ENCODE results near the gene CEP135.

Gene CEP135, protein sequence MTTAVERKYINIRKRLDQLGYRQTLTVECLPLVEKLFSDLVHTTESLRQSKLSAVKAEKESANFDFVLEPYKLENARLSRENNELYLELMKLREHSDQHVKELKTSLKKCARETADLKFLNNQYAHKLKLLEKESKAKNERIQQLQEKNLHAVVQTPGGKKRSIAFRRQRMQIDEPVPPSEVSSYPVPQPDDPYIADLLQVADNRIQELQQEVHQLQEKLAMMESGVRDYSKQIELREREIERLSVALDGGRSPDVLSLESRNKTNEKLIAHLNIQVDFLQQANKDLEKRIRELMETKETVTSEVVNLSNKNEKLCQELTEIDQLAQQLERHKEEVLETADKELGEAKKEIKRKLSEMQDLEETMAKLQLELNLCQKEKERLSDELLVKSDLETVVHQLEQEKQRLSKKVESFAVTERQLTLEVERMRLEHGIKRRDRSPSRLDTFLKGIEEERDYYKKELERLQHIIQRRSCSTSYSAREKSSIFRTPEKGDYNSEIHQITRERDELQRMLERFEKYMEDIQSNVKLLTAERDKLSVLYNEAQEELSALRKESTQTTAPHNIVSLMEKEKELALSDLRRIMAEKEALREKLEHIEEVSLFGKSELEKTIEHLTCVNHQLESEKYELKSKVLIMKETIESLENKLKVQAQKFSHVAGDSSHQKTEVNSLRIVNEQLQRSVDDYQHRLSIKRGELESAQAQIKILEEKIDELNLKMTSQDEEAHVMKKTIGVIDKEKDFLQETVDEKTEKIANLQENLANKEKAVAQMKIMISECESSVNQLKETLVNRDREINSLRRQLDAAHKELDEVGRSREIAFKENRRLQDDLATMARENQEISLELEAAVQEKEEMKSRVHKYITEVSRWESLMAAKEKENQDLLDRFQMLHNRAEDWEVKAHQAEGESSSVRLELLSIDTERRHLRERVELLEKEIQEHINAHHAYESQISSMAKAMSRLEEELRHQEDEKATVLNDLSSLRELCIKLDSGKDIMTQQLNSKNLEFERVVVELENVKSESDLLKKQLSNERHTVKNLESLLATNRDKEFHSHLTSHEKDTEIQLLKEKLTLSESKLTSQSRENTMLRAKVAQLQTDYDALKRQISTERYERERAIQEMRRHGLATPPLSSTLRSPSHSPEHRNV

DNA sequence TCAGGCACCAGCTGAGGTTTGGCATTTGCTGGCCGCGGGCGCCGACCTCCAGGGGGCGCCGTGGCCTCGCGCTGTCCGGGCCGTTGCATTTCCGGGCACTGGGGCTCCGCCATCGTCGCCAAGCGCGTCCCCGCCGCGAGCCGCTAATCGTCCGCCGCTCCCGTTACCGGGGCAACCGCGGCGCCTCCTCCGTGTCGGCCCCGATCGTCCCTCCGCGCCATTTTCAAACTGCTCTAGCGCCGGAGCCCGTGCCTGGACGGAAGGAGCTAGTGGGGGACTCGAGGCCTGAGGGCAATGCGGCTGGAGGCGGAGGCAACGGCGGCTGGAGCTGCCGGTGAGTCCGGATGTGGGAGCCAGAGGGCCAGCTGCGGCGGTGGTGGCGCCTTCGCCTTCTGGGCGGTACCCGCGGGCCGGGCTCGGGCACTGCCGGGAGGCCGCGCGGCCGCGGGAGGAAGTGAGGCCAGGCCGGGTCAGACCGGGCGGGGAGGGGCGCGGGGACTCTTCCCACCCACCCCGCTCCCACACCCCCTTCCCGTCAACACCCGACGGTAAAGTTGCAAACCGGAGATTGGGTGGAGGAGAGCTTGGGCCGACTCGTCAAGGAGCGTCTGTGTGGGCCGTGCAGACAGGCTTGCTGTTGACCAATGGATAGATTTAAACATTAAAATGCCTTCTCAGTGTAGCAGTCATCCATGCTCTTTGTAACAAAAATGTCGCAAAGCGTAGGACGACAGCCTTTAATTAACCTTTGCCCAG is at the start of gene CEP135:
CEP135 (plus strand) TSS at position 220 of the 756 bp plus-strand sequence. CDS start 3,186 bp downstream, outside the sequence.
- Mint-ChIP-seq H3K4me3 (peak within 1 kb of the TSS; percentile 85), H3K4me1 (peaks cover 30% of the 10 kb centered on the region), H3K27me3 (peaks cover 11% of the 10 kb centered on the region), H3K9me3 (no peaks in the 10 kb centered on the region), H3K27ac (ENCODE audit: low read depth) (peak within 1 kb of the TSS; percentile 93), H3K36me3 (ENCODE audit: insufficient read depth) (peaks cover 27% of the 10 kb centered on the region)
- DNase-seq (ENCODE audit: low spot score in 2 of 2), result peak; percentile 88 to 90
- peak; percentile 72 for ATAC-seq (replicated peaks; ENCODE audit: extremely low read depth, poor library complexity, severe bottlenecking)

DNA sequence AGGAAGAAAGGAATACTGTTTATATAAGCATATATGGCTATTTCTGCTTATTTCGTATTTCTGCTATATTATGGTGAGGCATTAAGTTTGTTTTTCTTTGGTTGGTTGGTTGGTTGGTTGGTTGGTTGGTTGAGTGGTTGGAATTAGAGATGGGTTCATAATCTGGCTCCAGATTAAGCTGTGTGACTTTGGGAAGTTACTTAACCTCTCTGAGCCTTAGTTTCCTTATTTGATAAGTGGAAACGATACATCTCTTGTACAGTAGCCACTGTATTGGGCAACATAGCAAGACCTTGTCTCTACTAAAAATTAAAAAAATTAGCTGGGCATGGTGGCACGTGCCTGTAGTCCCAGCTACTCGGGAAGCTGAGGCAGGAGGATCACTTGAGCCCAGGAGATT is 46.1 kb upstream of the CEP135 start:
- Mint-ChIP-seq H3K36me3 (ENCODE audit: insufficient read depth) (peaks cover 24% of the 10 kb centered on the region), H3K27ac (ENCODE audit: low read depth) (no peak overlapping the region), H3K4me1 (peaks cover 12% of the 10 kb centered on the region), H3K4me3 (no peak overlapping the region), H3K27me3 (no peaks in the 10 kb centered on the region), H3K9me3 (no peaks in the 10 kb centered on the region)
- ATAC-seq (replicated peaks; ENCODE audit: extremely low read depth, poor library complexity, severe bottlenecking), result no peak
- DNase-seq (ENCODE audit: low spot score in 2 of 2), result no peak

DNA sequence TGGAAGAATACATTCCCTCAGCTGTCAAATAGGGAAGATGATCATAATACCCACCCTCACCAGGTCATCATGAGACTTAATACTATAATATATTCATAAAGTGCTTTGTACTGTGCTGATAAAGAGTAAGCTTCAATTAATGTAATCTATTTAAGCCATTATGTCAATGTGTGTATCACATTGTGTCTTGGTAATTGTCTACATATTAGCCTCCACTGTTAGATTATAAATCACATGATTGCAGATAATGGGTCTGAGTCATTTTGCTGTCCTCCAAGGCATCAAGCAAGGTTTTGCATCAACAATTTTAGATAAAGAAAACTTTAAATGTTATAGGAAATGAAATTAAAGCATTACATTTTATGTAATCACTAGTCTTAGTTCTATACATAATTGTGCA is 45.2 kb upstream of the CEP135 start:
- no peak for DNase-seq (ENCODE audit: low spot score in 2 of 2)
- Mint-ChIP-seq H3K9me3 (no peaks in the 10 kb centered on the region), H3K27me3 (no peaks in the 10 kb centered on the region), H3K36me3 (ENCODE audit: insufficient read depth) (peaks cover 20% of the 10 kb centered on the region), H3K4me1 (peaks cover 14% of the 10 kb centered on the region), H3K27ac (ENCODE audit: low read depth) (no peak overlapping the region), H3K4me3 (no peak overlapping the region)
- no peak for ATAC-seq (replicated peaks; ENCODE audit: extremely low read depth, poor library complexity, severe bottlenecking)

DNA sequence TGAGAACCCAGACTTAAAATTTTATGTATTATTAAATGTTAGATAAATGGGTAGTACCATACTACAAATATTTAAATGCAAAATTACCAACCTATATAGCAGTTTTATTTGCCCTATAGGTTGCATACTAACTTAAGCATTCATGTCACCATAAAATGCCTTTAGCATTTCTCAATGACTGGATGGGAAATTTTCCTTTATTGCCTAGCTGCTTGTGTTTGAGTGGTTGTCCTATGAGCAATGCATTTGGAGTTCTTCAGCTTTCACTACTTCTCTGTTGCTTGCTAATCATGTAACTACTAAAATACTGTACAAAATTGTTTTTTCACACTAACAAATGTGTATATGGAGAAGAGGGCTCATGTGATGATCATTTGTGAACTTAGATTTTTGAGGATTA is 44.2 kb upstream of the CEP135 start:
- DNase-seq (ENCODE audit: low spot score in 2 of 2), result no peak
- Mint-ChIP-seq H3K9me3 (no peaks in the 10 kb centered on the region), H3K4me1 (peaks cover 14% of the 10 kb centered on the region), H3K36me3 (ENCODE audit: insufficient read depth) (peaks cover 20% of the 10 kb centered on the region), H3K4me3 (no peak overlapping the region), H3K27me3 (no peaks in the 10 kb centered on the region), H3K27ac (ENCODE audit: low read depth) (no peak overlapping the region)
- no peak for ATAC-seq (replicated peaks; ENCODE audit: extremely low read depth, poor library complexity, severe bottlenecking)

DNA sequence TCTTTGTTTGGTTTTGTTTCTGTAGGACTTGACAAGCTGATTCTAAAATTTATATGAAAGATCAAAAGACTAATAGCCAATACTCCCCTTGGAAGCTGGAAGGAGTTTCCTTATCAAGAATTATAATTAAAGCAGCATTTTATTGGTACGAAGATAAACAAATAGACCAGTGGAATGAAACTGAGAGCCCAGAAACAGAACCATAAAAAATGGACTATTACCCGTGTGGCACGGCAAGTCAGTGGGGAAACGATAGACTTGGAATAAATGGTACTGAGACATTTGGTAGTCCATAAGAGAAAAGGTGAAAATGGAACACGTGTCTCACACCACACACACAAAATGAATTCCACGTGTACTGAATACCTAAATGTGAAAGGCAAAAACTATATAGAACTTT is 42.4 kb upstream of the CEP135 start:
- Mint-ChIP-seq H3K27me3 (no peaks in the 10 kb centered on the region), H3K4me1 (peaks cover 14% of the 10 kb centered on the region), H3K4me3 (no peak overlapping the region), H3K9me3 (no peaks in the 10 kb centered on the region), H3K27ac (ENCODE audit: low read depth) (peak overlapping the region; percentile 68), H3K36me3 (ENCODE audit: insufficient read depth) (peaks cover 11% of the 10 kb centered on the region)
- DNase-seq (ENCODE audit: low spot score in 2 of 2), result no peak
- no peak for ATAC-seq (replicated peaks; ENCODE audit: extremely low read depth, poor library complexity, severe bottlenecking)

DNA sequence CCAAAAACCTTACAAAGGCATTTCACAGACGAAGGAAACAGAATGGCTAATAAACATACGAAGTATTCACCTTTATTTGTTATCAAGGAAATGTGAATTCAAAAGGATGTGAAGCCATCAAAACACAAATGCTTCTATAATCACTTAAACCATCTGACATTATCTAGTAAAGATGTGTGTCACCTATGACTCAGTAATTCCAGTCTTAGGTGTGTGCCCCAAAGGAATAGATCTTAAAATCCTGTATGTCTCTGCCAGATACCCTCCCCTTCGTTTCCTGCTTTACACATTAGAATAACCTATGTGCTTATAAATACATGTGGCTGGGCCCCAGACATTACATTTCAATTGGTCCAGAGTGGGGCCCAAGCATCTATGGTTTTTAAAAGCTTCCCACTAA is 41.8 kb upstream of the CEP135 start:
- no peaks in the 10 kb centered on the region for H3K9me3 Mint-ChIP-seq
- no peak for ATAC-seq (replicated peaks; ENCODE audit: extremely low read depth, poor library complexity, severe bottlenecking)
- peaks cover 14% of the 10 kb centered on the region for H3K4me1 Mint-ChIP-seq
- no peak for DNase-seq (ENCODE audit: low spot score in 2 of 2)
- peak overlapping the region; percentile 68 for H3K27ac Mint-ChIP-seq (ENCODE audit: low read depth)
- peak overlapping the region; percentile 9 for H3K4me3 Mint-ChIP-seq
- H3K27me3 Mint-ChIP-seq, result no peaks in the 10 kb centered on the region
- H3K36me3 Mint-ChIP-seq (ENCODE audit: insufficient read depth), result peaks cover 11% of the 10 kb centered on the region

DNA sequence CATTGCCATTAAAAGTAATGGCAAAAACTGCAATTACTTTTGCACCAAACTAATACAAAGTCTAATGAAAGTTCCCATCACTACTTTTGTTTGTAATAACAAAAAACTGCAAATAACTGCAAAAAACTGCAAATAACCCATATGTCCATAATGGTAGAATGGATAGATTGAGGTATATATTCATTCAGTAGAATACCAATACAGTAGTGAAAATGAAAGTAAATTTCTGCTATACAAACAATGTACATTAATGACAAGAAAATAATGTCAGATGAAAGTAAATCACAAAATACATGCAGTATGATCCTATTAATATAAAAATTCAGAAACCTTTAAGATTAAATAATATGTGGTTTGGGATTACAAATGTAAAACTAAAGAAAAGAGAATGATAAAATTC is 41.3 kb upstream of the CEP135 start:
- Mint-ChIP-seq H3K4me3 (peak overlapping the region; percentile 9), H3K27me3 (no peaks in the 10 kb centered on the region), H3K4me1 (peaks cover 14% of the 10 kb centered on the region), H3K27ac (ENCODE audit: low read depth) (peak overlapping the region; percentile 91), H3K36me3 (ENCODE audit: insufficient read depth) (peaks cover 11% of the 10 kb centered on the region), H3K9me3 (no peaks in the 10 kb centered on the region)
- DNase-seq (ENCODE audit: low spot score in 2 of 2) (no peak), ATAC-seq (replicated peaks; ENCODE audit: extremely low read depth, poor library complexity, severe bottlenecking) (no peak)

DNA sequence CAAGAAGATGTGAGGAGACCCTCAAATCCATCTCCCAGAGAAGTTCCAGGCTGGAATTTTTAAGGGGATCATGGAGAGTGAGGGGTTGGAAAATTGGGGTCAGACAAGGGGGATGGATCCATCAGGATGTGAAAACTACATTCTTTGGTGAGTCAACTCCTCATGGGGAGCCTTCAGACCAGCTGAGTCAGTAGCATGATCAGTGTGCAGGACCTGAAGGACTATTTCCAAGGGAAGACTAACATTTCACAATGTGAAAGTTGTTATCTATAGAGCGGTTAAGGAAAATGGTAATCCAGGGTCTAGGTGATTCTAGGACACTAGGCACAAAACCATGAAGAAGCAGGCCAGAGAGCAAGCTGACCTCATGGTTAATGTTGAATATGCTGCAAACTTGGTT is 38.6 kb upstream of the CEP135 start:
- ATAC-seq (replicated peaks; ENCODE audit: extremely low read depth, poor library complexity, severe bottlenecking) (no peak), DNase-seq (ENCODE audit: low spot score in 2 of 2) (no peak)
- Mint-ChIP-seq H3K9me3 (no peaks in the 10 kb centered on the region), H3K27ac (ENCODE audit: low read depth) (no peak overlapping the region), H3K4me1 (peaks cover 14% of the 10 kb centered on the region), H3K4me3 (no peak overlapping the region), H3K36me3 (ENCODE audit: insufficient read depth) (peaks cover 4% of the 10 kb centered on the region), H3K27me3 (no peaks in the 10 kb centered on the region)

DNA sequence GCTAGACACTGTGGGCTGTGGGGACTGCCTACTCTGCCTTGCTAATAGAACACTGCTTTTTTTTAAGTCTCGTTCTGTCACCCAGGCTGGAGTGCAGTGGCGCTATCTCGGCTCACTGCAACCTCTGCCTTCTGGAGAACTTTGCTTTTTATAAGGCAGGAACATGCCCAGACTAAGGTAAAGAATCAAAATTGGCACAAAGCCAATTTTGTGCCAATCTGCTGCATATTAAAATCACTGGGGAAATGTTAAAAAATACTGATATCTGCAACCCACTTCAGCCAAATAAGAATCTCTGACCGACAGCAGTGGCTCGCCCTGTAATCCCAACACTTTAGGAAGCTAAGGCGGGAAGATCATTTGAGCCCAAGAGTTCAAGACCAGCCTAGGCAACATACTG is 36.5 kb upstream of the CEP135 start:
- no peaks in the 10 kb centered on the region for H3K9me3 Mint-ChIP-seq
- H3K27me3 Mint-ChIP-seq, result no peaks in the 10 kb centered on the region
- ATAC-seq (replicated peaks; ENCODE audit: extremely low read depth, poor library complexity, severe bottlenecking) (no peak), DNase-seq (ENCODE audit: low spot score in 2 of 2) (no peak)
- H3K4me1 Mint-ChIP-seq, result peaks cover 6% of the 10 kb centered on the region
- no peak overlapping the region for H3K27ac Mint-ChIP-seq (ENCODE audit: low read depth)
- no peak overlapping the region for H3K4me3 Mint-ChIP-seq
- H3K36me3 Mint-ChIP-seq (ENCODE audit: insufficient read depth), result peaks cover 2% of the 10 kb centered on the region

DNA sequence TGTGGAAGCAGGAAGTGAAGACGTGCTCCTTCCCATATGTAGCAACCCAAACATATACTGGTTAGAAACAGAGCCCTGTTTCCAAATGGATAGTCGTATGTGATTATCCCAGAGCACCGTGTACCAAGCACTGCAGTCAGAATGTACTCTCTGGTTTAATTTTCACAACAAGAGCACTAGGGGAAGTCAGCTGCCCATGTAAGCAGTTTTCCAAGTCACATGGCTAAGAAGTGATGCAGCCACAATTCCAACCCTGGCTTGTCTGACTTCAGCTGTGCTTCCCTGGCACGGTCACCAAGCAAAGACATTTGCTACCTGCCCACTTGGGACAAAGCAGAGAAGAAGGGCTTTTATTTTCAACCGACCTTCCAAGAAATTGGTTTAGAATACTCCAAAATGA is 28.2 kb upstream of the CEP135 start:
- no peaks in the 10 kb centered on the region for H3K4me1 Mint-ChIP-seq
- H3K9me3 Mint-ChIP-seq, result no peaks in the 10 kb centered on the region
- peaks cover 22% of the 10 kb centered on the region for H3K27me3 Mint-ChIP-seq
- H3K4me3 Mint-ChIP-seq, result no peak overlapping the region
- ATAC-seq (replicated peaks; ENCODE audit: extremely low read depth, poor library complexity, severe bottlenecking) (no peak), DNase-seq (ENCODE audit: low spot score in 2 of 2) (no peak)
- no peaks in the 10 kb centered on the region for H3K36me3 Mint-ChIP-seq (ENCODE audit: insufficient read depth)
- no peak overlapping the region for H3K27ac Mint-ChIP-seq (ENCODE audit: low read depth)

DNA sequence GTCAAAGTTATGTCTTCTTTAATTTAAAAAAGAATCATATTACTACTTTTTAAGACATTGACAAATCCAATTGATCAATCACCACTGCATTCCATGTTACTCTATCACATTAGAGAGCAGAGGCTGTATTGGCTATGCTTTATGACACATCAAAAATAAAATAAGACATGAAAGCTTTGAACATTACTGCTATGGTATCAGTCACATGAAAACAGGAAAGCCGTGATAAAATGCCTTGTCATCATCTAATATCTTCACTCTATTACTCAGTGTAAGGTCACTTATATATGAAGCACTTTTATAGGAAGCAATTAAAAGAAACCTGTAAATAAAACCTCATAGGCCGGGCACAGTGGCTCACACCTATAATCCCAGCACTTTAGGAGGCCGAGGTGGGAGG is 27.7 kb upstream of the CEP135 start:
- no peak overlapping the region for H3K4me3 Mint-ChIP-seq
- no peak for DNase-seq (ENCODE audit: low spot score in 2 of 2)
- peaks cover 22% of the 10 kb centered on the region for H3K27me3 Mint-ChIP-seq
- H3K36me3 Mint-ChIP-seq (ENCODE audit: insufficient read depth), result no peaks in the 10 kb centered on the region
- ATAC-seq (replicated peaks; ENCODE audit: extremely low read depth, poor library complexity, severe bottlenecking), result no peak
- no peaks in the 10 kb centered on the region for H3K4me1 Mint-ChIP-seq
- H3K9me3 Mint-ChIP-seq, result no peaks in the 10 kb centered on the region
- H3K27ac Mint-ChIP-seq (ENCODE audit: low read depth), result no peak overlapping the region

DNA sequence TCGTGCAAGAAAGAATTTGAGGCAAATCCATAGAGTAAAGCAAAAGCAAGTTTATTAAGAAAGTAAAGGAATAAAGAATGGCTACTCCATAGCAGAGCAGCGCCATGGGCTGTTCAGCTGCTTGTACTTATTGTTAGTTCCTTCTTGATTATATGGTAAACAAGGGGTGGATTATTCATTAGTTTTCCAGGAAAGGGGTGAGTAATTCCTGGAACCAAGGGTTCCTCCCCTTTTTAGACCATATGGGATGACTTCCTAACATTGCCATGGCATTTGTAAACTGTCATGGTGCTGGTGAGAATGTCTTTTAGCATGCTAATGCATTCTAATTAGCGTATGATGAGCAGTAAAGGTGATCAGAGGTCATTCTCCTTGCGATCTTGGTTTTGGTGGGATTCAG is 23.5 kb upstream of the CEP135 start:
- DNase-seq (ENCODE audit: low spot score in 2 of 2) (no peak), ATAC-seq (replicated peaks; ENCODE audit: extremely low read depth, poor library complexity, severe bottlenecking) (no peak)
- Mint-ChIP-seq H3K27me3 (no peaks in the 10 kb centered on the region), H3K27ac (ENCODE audit: low read depth) (no peak overlapping the region), H3K4me3 (no peak overlapping the region), H3K36me3 (ENCODE audit: insufficient read depth) (no peaks in the 10 kb centered on the region), H3K9me3 (no peaks in the 10 kb centered on the region), H3K4me1 (no peaks in the 10 kb centered on the region)

Data from central memory CD8-positive, alpha-beta T cell (primary cell).